MCF 10A (cell line): ENCODE measurements around the gene EPHB3. TPM values are rescaled to one million over a fixed set of nuclear protein-coding genes. Genes with fewer than 3 reads are reported as not detected.

Experiments used
- BruUV-seq: library from RNA; stranded (reverse); fragments of 400-500 nt; replicated peaks from 2 replicates; lab custom pipeline; 2021; lab: Mats Ljungman, UMichigan
- CTCF ChIA-PET: fragments of 300-600 bp; sonication (Branson Sonifier 250); formaldehyde crosslinking; extraction: SDS; loops from one replicate; lab custom pipeline; 2021; ENCODE audit warnings: antibody characterized with exemption, inconsistent platforms; lab: Yijun Ruan, JAX
- POLR2A ChIA-PET: fragments of 300-600, 350-650 bp; sonication (Branson Sonifier 250); formaldehyde crosslinking; extraction: SDS; loops from one replicate; lab custom pipeline; 2020; ENCODE audit warnings: antibody characterized with exemption, inconsistent platforms; lab: Yijun Ruan, JAX
- DNase-seq: peaks from one replicate; pipeline ENCODE4 v3.0.0-alpha.2; 2018; ENCODE audit not compliant: unreplicated experiment
- H3K27ac Mint-ChIP-seq: one replicate; pipeline ENCODE4 v1.8.0; 2022; ENCODE audit warnings: mild to moderate bottlenecking, low read depth, mixed read lengths; ENCODE audit not compliant: unreplicated experiment
- H3K27me3 Mint-ChIP-seq: one replicate; pipeline ENCODE4 v1.8.0; 2022; ENCODE audit warnings: mixed read lengths; ENCODE audit not compliant: insufficient read depth, unreplicated experiment
- H3K36me3 Mint-ChIP-seq: one replicate; pipeline ENCODE4 v1.8.0; 2022; ENCODE audit warnings: mild to moderate bottlenecking, moderate library complexity, mixed read lengths; ENCODE audit not compliant: insufficient read depth, unreplicated experiment
- H3K4me1 Mint-ChIP-seq: one replicate; pipeline ENCODE4 v1.8.0; 2022; ENCODE audit warnings: mixed read lengths; ENCODE audit not compliant: insufficient read depth, unreplicated experiment
- H3K4me3 Mint-ChIP-seq: one replicate; pipeline ENCODE4 v1.8.0; 2022; ENCODE audit warnings: mild to moderate bottlenecking, moderate library complexity, mixed read lengths; ENCODE audit not compliant: unreplicated experiment
- H3K9me3 Mint-ChIP-seq: one replicate; pipeline ENCODE4 v1.8.0; 2022; ENCODE audit warnings: mixed read lengths; ENCODE audit not compliant: unreplicated experiment
- CTCF ChIP-seq: fragments of 200-600 bp; IDR thresholded peaks from one replicate; pipeline ENCODE4 v1.8.0; 2022; ENCODE audit warnings: antibody characterized with exemption, mild to moderate bottlenecking; ENCODE audit not compliant: unreplicated experiment
- intact Hi-C: fragments of 100-400 bp; cut with micrococcal nuclease; formaldehyde crosslinking; loops from 2 replicates; pipeline ENCODE4 v1.14.1; 2022
- total RNA-seq: library from RNA; stranded (reverse); gene quantifications from 2 replicates; pipeline ENCODE4 v1.2.3, GENCODE V29; 2022

EPHB3 gene
- total RNA-seq, 1 experiment from 2014 or later = 4.0 TPM

- intact Hi-C loops = no loop called here
- H3K27ac Mint-ChIP-seq = no peak overlapping the region
- ChIA-PET POLR2A (interaction anchor here (0.6 to 2.0 kb wide), 3 partner anchors 10 to 158 kb away, joined by 3 to 6 read pairs (median 3); no protein-coding TSS in a partner anchor), CTCF (interaction anchor here (1.1 kb wide), 1 partner anchor 9 kb away, joined by 3 read pairs; no protein-coding TSS in a partner anchor)
- no peaks in the 10 kb centered on the region for H3K27me3 Mint-ChIP-seq
- H3K36me3 Mint-ChIP-seq = peaks cover 11% of the 10 kb centered on the region
- H3K4me1 Mint-ChIP-seq = peaks cover 11% of the 10 kb centered on the region
- no peak overlapping the region for H3K4me3 Mint-ChIP-seq
- H3K9me3 Mint-ChIP-seq = no peaks in the 10 kb centered on the region
- no TSS peak for BruUV-seq
- TF ChIP-seq CTCF = no peak
- no peak for DNase-seq
These were observed 21.3 kb downstream of the EPHB3 start for GRCh38 chr3:184582646-184583577.

GRCh38 chr3:184583578-184584451 is 22.2 kb downstream of the EPHB3 start:
- no peak overlapping the region for H3K4me3 Mint-ChIP-seq
- no peaks in the 10 kb centered on the region for H3K27me3 Mint-ChIP-seq
- no peaks in the 10 kb centered on the region for H3K9me3 Mint-ChIP-seq
- intact Hi-C loops = no loop called here
- POLR2A ChIA-PET = interaction anchor here (0.6 to 1.2 kb wide), 3 partner anchors 9 to 152 kb away, joined by 3 to 4 read pairs (median 3); partner anchors contain the start of gene MAGEF1
- peaks cover 5% of the 10 kb centered on the region for H3K36me3 Mint-ChIP-seq
- no TSS peak for BruUV-seq
- no peak for DNase-seq
- CTCF ChIA-PET = interaction anchor here (0.6 kb wide), 1 partner anchor 107 kb away, joined by 3 read pairs; no protein-coding TSS in a partner anchor
- peaks cover 6% of the 10 kb centered on the region for H3K4me1 Mint-ChIP-seq
- no peak overlapping the region for H3K27ac Mint-ChIP-seq
- no peak for TF ChIP-seq CTCF

- peaks cover 5% of the 10 kb centered on the region for H3K36me3 Mint-ChIP-seq
- no peak for TF ChIP-seq CTCF
- no peaks in the 10 kb centered on the region for H3K9me3 Mint-ChIP-seq
- no peaks in the 10 kb centered on the region for H3K27me3 Mint-ChIP-seq
- DNase-seq = no peak
- ChIA-PET CTCF (interaction anchor here (0.6 kb wide), 1 partner anchor 106 kb away, joined by 3 read pairs; no protein-coding TSS in a partner anchor), POLR2A (interaction anchor here (0.6 to 1.2 kb wide), 3 partner anchors 8 to 152 kb away, joined by 3 to 4 read pairs (median 3); partner anchors contain the start of gene MAGEF1)
- no peak overlapping the region for H3K4me3 Mint-ChIP-seq
- intact Hi-C loops = no loop called here
- no peaks in the 10 kb centered on the region for H3K4me1 Mint-ChIP-seq
- H3K27ac Mint-ChIP-seq = no peak overlapping the region
- no TSS peak for BruUV-seq
These were observed 22.9 kb downstream of the EPHB3 start for GRCh38 chr3:184584464-184584891.
